ENCODE data around the gene GRIN3B. TPM values are rescaled to one million over a fixed set of nuclear protein-coding genes. Genes with fewer than 3 reads are reported as not detected.

GRIN3B gene
- total and polyA plus RNA-seq, 2 donors (not counting 1 experiment from before 2014, with no cell fraction given) = 0.10 to 0.42 TPM

- peaks cover 25% of the 10 kb centered on the region for H3K4me1 Mint-ChIP-seq
- no peak overlapping the region for H3K4me3 ChIP-seq (ENCODE audit: control extremely low read depth in 1 of 5, extremely low read depth in 1 of 5, insufficient read depth in 1 of 5, low read depth in 2 of 5, low read length in 4 of 5)
- POLR2A ChIA-PET = interaction anchor here (0.5 to 1.3 kb wide), 2 partner anchors 27 to 29 kb away, joined by 3 to 11 read pairs; no protein-coding TSS in a partner anchor
These were observed 44.1 kb upstream of the GRIN3B start for GRCh38 chr19:955803-956765.

More at GRCh38 chr19:955803-956765, 44.1 kb upstream of the GRIN3B start:
- ATAC-seq (ENCODE audit: low read depth) (no peak), DNase-seq (no peak)
- CTCF ChIA-PET = no interaction called here
- peaks cover 0 to 18% of the 10 kb centered on the region in 2 experiments for H3K36me3 ChIP-seq (replicated peaks in 1 of 2; ENCODE audit: control extremely low read depth in 1 of 2, control insufficient read depth in 1 of 2, extremely low read depth in 1 of 2, insufficient read depth in 2 of 2, low read length in 1 of 2)
- no peak overlapping the region for H3K27ac ChIP-seq (ENCODE audit: low read length in 2 of 2)
- Mint-ChIP-seq H3K27ac (no peak overlapping the region), H3K4me3 (no peak overlapping the region), H3K27me3 (no peaks in the 10 kb centered on the region), H3K9me3 (ENCODE audit: insufficient read depth) (no peaks in the 10 kb centered on the region)
- TF ChIP-seq CTCF (IDR thresholded peaks at IDR 0.05) = no peak
- TF ChIP-seq EZH2 (IDR thresholded peaks at IDR 0.05; ENCODE audit: borderline replicate concordance, insufficient read depth, low read depth, low read length, poor library complexity, severe bottlenecking) = no peak
- H4K20me1 ChIP-seq (ENCODE audit: control insufficient read depth, insufficient read depth, low read length, poor library complexity, severe bottlenecking) = peaks cover 62% of the 10 kb centered on the region
- H3K4me2 ChIP-seq (replicated peaks; ENCODE audit: low read depth, low read length, poor library complexity, severe bottlenecking) = no peak overlapping the region
- peaks cover 65% of the 10 kb centered on the region for H3K79me2 ChIP-seq (ENCODE audit: control insufficient read depth, insufficient read depth, low read length)
- H3K27me3 ChIP-seq (replicated peaks in 1 of 4; ENCODE audit: control extremely low read depth in 1 of 4, control insufficient read depth in 3 of 4, insufficient read depth in 4 of 4, low read length in 3 of 4) = no peaks in the 10 kb centered on the region
- H3K9me3 ChIP-seq (ENCODE audit: control extremely low read depth in 1 of 3, control insufficient read depth in 2 of 3, insufficient read depth in 1 of 3, low read length in 2 of 3) = no peaks in the 10 kb centered on the region
- H3K4me1 ChIP-seq (ENCODE audit: control insufficient read depth in 2 of 2, insufficient read depth in 2 of 2, low read length in 2 of 2) = peaks cover 21 to 44% of the 10 kb centered on the region in 2 donors
- no peak overlapping the region for H2AFZ ChIP-seq (ENCODE audit: insufficient read depth, low read depth, low read length, poor library complexity, severe bottlenecking)
- intact Hi-C loops (cut with micrococcal nuclease) = no loop called here
- H3K9ac ChIP-seq (ENCODE audit: low read length) = no peak overlapping the region
- 97% methylated on average over 44 of the region's 55 CpGs for WGBS (ENCODE audit: insufficient coverage)

All from B cell (primary cell).